ENCODE data around the gene MAP2K4. TPM values are rescaled to one million over a fixed set of nuclear protein-coding genes. Genes with fewer than 3 reads are reported as not detected.
"Not testable (repeated sequence)": the region's sequence is repeated elsewhere in the genome, so short reads cannot be mapped to it uniquely, and the experiment has no call there.

Gene MAP2K4
- 49.0 and 62.7 TPM in 2 replicates for total RNA-seq (2014; rRNA removed; shearing (Covaris generic))

DNA sequence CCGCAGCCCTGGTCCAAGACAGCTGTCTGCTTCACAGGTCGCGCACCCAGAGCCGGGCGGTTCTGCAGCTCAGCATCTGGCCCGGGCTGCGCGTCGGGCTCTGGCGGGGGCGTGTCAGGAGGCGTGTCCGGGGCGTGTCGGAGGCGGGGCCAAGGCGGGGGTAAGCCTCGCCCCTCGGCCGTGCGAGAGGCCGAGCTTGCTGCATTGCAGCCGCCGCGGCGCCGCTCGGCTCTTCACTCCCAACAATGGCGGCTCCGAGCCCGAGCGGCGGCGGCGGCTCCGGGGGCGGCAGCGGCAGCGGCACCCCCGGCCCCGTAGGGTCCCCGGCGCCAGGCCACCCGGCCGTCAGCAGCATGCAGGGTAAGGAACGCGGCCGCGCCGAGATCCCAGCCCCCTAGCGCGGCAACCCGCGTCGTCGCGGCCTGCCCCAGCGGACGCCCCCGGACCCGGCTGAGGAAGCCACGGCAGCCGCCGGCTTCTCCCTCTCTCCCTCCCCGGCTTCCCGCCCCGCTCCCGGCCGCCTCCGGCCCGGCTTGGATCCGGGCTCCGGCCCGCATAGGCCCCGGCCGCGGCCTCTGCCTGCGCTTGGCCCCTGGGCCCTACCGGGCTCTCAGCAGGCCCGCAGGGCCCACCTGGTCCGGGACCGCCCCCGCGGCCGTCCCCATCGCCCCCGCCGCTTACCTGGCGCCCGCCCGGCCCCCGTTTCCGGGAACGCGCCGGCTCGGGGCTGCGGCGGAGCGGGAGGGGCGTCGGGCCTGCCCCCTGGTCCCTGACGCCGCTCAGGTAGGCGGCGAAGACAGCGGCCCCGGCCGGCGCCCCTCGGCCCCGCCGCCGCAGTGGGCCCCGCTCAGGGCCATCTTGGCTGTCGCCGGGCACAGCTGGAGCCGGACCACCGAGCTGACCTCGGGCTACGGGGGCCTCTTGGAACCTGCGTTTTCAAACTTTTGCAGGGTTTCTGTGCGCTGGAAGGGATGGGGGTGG lies at the start of gene MAP2K4:
MAP2K4 (plus strand) TSS at position 236 of the 981 bp plus-strand sequence; CDS start at position 246, 10 bp downstream.
- DNase-seq (ENCODE audit: low spot score) = peak; percentile 65

DNA sequence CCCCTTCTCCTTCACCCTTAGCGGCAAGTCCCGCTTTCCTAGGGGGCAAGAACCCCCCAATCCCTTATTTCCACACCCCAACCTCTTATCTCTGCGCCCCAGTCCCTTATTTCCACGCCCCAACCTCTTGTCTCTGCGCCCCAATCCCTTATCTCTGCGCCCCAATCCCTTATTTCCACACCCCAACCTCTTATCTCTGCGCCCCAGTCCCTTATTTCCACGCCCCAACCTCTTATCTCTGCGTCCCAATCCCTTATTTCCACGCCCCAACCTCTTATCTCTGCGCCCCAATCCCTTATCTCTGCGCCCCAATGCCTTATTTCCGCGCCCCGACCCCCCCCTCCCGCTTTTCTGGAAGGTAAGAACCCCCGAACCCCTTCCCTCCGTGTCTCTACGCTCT lies 47.9 kb upstream of the MAP2K4 start:
- DNase-seq (ENCODE audit: low spot score) = not testable (repeated sequence)

DNA sequence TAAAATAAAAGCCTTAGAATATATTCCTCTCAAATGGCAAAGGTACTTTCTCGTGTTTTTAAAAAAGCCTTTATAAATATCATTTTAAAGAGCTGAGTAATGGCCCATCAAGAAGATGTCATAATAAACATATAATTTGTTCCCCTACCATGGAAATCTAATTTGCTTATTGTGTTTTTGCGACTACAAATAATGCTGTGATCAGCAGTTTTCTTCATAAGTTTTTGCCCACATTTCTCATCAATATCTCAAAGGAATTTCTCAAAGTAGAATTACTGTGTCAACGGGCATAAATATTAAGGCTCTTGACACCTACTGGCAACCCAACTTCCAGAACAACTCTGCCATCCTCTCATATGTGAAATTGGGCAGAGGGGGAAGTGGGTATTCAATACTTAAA lies 40.9 kb upstream of the MAP2K4 start:
- DNase-seq (ENCODE audit: low spot score) = no peak

DNA sequence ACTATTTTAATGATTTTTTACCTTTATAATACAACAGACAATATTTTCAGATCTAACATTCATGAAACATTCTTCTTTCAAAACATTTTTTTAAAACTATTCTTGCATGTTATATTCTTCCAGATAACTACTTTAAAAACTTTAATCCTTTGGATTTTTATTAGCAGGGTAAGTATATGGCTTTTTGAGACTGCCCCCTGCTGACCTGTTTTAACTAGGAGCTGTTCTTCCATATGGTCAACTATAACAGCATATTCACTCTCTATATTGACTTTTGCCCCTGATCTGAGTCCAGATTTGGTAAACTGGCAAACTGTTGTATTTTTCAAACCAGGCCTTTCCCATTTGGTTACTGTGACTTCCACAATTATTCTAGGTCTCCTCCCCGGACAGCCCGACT lies 39.9 kb upstream of the MAP2K4 start:
- no peak for DNase-seq (ENCODE audit: low spot score)

DNA sequence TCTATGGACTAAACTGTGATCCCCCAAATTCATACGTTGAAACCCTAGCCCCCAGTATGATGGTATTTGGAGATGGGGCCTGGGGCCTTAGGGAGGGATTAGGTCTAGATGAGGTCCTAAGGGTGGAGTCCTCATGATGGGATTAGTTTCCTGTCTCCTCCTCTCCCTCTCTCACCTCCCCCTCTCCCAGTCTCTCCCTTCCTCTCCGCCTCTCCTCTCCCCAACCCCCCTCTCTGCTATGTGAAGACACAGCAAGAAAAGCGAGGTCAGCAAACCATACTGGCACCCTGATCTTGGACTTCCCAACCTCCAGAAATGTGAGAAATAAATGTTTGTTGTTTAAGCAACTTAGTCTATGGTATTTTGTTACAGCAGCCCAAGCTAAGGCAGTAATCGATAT lies 38.8 kb upstream of the MAP2K4 start:
- DNase-seq (ENCODE audit: low spot score) = no peak

DNA sequence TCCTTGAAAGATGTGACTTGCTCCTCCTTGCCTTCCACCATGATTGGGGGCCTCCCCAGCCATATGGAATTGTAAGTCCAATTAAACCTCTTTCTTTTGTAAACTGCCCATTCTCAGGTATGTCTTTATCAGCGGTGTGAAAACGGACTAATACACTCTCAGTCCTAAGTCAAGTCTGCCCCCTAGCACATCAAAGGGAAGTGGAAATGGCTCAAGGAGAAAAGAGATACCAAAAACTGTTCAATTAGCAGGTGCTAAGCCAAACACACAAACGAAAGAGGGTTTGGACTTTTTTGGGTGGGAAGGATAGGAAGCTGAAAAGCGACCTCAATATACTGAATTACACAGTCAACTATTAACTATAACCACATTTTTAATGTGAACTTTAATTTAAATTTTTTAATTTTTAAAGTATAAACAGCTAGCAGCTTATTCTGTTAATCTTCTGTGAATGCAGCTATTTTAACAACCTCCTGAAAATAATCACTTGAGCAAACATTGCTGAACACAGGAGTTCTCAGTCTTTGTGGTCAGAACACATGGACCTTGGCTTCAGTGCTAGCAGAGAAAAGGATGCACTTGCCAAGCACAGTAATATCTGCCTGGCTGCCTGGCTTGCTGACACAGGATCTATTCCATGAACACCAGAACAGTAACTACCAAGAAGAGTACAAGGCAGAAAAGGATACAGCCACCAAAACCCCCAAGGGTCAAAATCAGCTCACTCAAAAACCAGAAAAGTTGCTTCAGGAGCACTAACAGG lies 34.3 kb upstream of the MAP2K4 start:
- DNase-seq (ENCODE audit: low spot score) = no peak

DNA sequence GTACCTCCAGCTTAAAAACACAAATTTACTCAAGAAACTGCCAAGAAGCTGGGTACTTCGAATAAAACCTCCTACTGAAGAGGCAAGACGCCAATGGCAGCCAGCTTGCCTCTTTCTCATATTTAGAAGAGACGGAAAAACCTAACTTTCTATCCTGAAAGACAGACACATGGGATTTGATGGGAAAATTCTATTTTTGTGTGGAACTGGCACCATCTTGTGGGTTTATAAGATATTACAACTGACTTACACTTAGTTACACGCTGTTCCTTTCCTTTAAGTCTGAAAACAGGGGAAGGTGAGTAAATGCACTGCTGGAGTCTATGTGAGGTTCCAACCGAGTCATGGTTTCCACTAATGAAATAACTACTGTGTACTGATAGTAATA lies 33.7 kb upstream of the MAP2K4 start:
- DNase-seq (ENCODE audit: low spot score) = peak; percentile 57

DNA sequence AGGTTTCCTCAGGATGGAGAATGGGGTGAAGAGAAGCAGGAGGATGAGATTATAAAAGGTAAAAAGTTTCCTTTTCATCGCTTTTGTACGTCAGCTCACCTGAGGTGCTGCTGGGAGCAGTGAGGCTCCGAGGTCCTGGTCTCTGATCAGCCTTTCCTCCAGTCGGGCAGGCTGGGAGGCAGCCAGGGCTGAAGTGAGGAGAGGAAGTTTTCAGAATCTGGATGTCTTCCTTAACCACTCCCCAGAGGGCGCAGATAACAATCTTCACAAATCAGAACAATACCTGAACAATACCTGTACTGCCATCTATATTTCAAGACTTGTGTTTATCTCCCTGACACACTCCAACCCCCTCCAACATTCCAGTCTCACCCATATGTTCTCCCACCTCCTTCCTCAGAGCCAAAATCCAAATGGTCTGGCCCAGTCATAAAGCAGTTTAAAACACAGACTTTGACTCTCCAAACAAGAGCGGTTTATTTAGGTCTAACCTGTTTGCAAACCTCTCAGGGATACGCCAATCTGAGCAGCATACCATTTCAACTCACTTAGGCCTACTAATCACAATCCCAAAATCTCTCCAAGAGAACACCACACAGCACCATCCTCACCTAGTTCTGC lies 30.2 kb upstream of the MAP2K4 start:
- DNase-seq (ENCODE audit: low spot score) = no peak

DNA sequence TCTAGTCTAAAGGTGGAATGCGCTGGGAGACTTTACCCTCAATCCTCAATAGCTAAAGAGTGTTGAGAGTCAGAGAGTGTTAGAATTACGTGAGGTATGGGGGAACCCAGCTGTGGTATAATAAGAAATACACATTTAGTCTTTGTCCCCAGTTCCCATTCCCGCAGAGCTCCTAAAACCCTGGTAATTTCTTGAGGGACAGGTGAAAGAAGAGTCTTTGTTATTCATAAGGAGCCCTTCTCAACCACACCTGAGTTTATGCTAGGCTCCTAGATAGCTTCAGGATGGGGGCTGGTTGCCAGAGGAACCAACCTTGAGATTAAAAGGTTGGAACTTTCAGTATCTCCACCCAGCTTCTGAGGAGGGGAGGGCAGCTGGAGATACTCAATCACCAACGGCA lies 29.2 kb upstream of the MAP2K4 start:
- no peak for DNase-seq (ENCODE audit: low spot score)

DNA sequence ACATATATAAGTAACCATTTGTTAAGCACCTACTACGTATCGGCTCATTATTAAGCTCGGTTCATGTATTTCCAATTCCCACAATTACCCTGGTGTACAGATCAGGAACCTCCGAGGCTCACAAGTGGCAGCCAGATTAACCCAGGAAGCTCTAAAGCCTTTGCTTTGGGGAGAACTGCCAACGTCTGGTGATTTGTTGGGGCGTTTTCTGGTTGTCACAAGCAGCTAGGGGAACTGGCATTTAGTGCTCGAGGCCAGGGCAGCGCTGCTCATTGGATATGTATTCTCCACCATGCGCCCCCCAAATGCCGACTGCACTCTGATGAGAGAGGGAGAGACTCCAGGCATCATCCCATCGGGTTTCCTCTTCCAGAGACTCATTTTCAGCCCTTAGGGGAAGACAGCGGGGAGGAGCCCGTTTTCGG lies 23.9 kb upstream of the MAP2K4 start:
- DNase-seq (ENCODE audit: low spot score) = peak; percentile 65

DNA sequence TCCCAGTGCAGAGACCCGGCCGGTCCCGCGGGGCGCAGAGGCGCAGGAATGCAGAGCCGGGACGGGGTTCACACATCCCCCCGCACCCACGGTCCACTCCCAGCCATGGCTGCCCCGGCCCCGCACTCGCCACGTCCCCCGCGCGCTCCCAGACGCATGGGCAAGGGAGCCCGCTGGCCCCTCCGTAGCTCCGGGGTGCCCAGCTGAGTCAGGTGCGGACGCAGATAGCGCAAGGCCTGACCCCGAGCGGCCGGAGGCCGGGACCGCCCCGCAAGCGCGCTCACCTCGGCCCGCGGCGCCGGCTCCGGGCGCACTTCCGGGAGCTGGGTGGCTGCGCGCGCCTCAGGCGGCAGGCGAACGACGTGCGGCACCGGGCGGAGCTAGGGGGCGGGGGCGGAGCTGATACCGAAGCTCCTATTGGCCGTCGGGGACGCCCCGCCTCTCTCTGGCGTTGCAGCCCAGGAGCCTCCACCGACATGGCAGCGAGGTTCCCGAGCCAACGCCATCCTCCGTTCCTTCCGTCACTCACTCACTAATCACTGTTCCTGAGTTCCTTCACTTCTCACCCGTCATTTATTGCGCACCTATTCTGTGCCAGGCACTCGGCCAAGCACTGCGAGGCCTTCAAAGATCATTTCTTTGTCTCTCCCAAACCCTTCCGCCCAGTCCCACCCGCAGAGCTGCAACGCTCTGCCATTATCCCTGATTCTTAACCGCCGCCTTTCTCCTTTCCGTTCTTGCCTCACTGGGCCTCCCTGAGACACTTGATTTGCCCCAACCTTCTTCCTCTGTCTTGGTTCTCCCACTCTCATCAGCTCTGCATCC lies 23.3 kb upstream of the MAP2K4 start, which contains the start of gene ZNF18:
ZNF18 (minus strand) TSS at position 329 of the 825 bp plus-strand sequence. CDS start 4,646 bp downstream, outside the sequence.
- peak; percentile 90 for DNase-seq (ENCODE audit: low spot score)

DNA sequence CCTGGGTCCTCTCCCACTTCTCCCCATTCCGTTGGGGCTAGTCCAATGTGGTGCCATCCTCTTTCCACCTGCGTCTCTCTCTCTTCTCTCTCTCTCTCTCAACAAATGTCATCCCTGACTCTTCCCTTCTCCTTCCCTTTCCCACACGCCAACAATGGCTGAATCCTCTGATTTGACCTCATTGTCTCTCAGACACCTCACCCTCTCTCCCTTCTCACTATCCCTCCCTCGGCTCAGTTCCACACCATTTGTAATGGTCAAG lies 22.8 kb upstream of the MAP2K4 start:
- DNase-seq (ENCODE audit: low spot score) = no peak

DNA sequence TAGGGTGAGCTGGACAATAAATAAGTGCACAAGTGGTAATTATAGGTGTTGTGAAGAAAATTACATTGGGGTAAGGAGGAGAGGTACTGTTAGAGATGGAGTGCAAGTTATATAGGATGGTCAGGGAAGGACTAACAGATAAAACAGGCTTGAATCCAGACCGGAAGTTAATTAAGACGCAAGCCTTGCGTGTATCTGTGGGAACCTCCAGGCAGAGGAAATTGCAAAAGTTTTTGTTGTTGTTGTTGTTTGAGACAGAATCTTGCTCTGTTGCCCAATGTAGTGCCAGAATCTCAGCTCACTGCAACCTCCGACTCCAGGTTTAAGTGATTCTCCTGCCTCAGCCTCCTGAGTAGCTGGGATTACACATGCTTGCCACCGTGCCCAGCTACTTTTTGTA lies 21.0 kb upstream of the MAP2K4 start:
- no peak for DNase-seq (ENCODE audit: low spot score)

DNA sequence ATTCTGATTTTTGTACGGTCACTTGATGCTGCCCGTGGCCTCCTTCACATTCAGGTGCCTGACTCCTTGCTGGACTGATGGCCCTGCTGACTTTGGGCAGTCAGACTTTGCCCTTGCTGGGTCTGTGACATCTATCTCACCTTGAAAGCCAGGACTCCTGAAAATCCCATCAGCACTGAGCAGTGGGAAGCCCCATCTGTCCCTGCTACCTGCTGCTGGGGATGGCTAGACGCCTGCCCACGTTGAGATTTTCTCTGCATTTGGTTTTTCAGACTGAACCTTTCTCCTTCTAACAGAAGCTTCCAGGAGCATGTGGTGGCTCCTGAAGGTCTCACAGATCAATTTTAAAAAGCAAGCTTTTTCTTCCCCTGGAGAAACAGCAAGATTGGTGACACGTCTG lies 13.2 kb upstream of the MAP2K4 start:
- DNase-seq (ENCODE audit: low spot score) = no peak

DNA sequence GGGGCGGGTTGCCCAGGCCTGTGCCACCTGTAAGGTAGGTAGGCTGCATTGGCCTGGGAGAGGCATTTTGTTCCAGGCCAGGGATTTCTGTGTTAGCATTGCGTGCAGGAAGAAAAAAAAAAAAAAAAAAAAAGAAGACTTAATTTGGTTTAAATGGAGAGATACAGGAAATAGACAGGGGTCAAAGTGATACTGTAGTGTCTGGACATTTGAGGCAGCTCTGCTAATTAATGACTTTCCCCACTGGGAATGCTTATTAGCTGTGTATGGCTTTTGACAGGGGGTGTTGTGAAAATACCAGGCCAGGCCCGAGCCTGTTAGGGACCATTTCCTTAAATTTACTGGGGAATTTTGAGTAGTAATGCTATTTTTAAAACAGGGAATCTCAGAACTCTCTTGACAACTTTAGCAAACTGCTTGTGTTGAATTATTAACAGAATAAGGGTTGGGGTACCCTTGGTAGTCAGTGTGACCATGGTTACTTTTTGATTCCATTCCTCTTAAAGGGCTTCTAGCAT lies 1.0 kb downstream of the MAP2K4 start:
- no peak for DNase-seq (ENCODE audit: low spot score)

DNA sequence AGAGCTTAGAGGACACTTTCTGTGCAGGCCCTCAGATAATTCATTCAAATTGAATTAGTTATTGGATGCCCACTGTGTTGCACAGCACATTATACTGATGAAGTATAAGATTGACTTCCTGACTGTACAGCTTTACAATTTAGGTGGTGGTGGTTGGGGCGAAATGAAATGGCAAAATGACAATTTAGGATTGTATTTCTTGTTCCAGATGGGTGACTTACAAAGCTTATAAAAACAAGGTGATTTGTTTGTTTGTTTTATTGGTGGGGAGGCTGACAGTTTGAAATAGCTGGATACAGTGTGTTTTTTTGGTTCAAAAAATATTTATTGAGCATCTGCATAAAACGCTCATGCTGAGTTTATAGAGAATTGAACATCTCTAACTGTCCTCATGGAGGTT lies 1.6 kb downstream of the MAP2K4 start:
- DNase-seq (ENCODE audit: low spot score) = no peak

DNA sequence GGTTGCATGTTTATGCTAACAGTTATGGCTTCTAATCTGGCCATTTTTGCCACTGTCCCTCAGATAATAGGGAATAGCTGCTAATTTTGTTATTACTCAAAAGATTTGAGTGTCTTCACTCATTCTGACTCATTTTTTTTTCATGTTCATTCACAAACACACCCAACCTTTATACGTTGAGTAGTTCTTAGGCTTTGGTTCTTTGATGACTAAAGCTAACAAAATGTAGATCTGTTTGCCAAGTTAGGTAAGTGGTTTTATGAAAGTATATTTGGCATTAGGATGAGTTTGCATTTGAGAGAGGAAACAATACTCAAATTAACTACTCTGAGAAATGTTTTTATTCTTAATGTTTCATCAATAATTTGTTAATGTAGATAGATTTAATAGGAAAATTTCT lies 3.6 kb downstream of the MAP2K4 start:
- peak; percentile 70 for DNase-seq (ENCODE audit: low spot score)

DNA sequence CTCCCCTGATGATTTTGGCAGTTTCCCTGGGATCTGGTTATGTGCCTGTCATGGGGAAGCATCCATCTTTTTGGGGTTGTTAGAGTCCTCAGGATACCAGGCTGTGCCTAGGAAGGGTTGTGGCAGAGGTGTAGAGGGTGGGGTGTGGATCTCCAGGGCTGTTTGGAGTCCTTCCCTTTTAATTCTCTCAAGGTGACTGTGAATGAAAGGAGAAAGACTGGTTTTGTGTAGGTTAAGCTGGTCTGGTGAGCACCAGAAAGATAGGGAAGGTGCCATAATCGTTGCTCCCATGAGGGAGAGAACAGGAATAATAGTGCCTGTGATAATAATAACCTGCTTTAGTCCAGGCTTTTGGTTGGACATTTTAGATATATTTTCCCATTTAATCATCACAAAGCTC lies 7.0 kb downstream of the MAP2K4 start:
- DNase-seq (ENCODE audit: low spot score) = no peak

DNA sequence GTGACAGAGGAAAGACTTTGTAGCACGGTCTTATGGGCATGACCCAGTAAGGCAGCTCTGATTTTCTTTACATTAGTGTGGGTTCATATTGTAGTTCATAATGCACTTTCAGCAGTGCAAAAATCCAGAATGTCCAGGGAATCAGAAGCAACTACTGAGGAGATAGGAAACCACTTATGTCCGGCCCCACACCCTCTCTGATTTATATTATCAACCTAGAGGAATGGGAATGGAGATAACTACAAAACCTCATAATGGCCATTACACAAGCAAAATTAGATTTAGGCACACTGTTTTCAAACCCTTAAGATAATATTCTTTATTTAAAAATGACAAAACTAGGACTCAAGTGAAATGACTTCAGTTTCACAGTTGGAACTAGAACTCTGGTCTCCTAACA lies 7.9 kb downstream of the MAP2K4 start:
- no peak for DNase-seq (ENCODE audit: low spot score)

DNA sequence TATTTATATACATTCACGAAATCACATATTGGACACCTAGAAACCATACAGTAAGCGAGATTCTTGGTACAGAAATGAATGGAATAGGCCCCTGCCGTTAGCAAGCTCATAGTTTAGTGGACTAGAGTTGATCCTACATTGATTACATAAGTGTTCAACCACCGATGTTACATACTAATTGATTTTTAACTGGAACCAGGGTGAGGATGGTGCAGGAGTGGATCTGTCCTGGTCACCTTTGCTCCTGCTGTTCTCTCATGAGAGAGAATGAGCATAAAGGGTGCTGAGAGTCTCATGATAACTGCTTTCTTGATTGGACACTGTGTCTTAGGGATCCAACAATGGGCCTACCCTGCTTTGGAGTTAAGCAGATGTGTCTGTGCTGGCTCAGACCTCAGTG lies 13.9 kb downstream of the MAP2K4 start:
- no peak for DNase-seq (ENCODE audit: low spot score)

DNA sequence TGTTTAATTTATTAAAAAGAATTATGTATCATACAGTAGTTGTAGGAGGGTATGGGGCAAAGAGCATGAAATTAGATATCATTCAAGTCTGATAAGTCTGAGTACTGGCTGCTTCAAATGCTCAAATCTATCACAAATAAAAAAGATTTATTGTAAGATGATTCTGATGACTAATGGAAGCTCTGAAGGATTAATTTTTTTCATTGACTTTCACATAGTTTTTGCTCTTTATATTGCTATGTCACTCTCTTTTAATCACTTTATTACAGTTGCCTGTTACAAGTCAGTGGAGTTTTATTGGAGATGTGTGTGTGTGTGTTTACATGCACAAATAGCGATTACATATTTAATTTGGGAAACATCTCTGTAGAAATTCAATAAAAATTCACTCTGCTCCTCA lies 15.0 kb downstream of the MAP2K4 start:
- DNase-seq (ENCODE audit: low spot score) = no peak
